Measurements from ENCODE around the gene RCBTB2. TPM values are rescaled to one million over a fixed set of nuclear protein-coding genes. Genes with fewer than 3 reads are reported as not detected.
A peak's percentile ranks its signal among the peaks of the same experiment; 100 is the strongest.

Gene RCBTB2
- total RNA-seq, 1 experiment from 2014 or later = 10.3 TPM

DNA sequence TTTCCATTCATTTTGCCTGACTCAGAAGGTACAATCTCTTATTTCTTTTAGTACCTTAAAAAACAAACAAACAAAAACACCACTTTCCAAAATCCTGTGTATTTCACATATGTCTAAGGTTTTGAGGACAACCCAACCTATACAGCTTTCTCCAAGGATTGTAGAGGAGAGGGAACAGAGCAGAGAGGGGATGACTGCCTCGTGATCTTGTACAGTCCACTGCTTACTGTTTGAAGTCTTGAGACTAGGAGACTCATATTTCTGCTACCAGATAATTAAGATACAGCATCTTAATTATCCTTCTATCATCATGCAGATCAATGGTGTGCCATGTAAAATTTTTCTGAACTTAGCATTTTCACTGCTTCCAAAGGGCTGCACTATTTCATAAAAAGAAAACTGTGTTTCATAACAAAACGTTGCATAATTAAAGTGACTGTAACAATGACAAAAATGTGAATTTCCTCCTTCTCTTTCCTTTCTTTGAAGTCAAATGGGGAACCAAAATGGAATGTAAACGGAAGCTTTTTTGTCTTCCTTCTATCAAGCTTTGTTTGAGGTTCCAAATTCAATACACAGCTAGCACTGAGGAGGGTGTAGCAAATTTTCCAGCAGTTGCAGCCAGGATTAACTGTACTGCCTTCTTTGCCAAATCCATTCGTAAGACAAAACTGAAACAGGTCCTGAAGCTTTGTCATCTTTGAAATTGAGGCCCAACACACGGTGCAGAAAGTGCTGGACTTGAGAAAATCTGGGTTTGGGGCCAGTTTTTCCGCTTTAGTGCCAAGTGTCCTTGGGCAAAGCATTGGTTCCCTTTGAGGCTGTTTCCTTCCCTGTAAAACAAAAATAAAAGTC lies 34.9 kb upstream of the RCBTB2 start:
- no peak for DNase-seq (ENCODE audit: low spot score)
- in situ Hi-C loops (cut with HindIII; ENCODE audit: low sequenced_read_pairs) = loop anchor here (10.0 kb wide), 1 partner anchor 73 kb away; no protein-coding TSS in a partner anchor

- DNase-seq (ENCODE audit: low spot score) = no peak
- in situ Hi-C loops (cut with HindIII; ENCODE audit: low sequenced_read_pairs) = loop anchor here (10.0 kb wide), 1 partner anchor 69 kb away; no protein-coding TSS in a partner anchor
Observed at GRCh38 chr13:48564056-48564455, 31.2 kb upstream of the RCBTB2 start.

DNA sequence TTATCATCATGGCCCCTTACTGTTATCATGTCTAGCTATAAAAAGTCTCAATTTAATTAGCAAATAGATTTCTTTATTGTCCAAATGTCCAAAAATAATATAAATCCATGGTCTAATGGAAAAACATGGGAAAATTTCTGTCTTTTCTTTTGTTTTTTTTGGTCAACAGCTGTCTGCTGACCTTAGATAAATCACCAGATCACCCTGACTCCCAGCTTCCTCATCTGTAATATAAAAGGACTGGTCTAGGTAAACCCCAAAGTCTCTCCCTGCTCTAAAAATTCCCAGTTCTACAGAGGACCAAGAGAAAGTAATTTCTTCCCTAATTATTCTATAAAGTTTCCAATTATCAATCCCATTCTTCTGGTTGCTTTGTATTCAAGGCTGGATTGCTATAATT lies 30.7 kb upstream of the RCBTB2 start:
- in situ Hi-C loops (cut with HindIII; ENCODE audit: low sequenced_read_pairs) = loop anchor here (10.0 kb wide), 1 partner anchor 69 kb away; no protein-coding TSS in a partner anchor
- no peak for DNase-seq (ENCODE audit: low spot score)

GRCh38 chr13:48562296-48563066 lies 29.6 kb upstream of the RCBTB2 start:
- in situ Hi-C loops (cut with HindIII; ENCODE audit: low sequenced_read_pairs) = loop anchor here (10.0 kb wide), 1 partner anchor 68 kb away; no protein-coding TSS in a partner anchor
- DNase-seq (ENCODE audit: low spot score) = no peak

GRCh38 chr13:48561466-48562235 lies 28.8 kb upstream of the RCBTB2 start:
- no peak for DNase-seq (ENCODE audit: low spot score)
- in situ Hi-C loops (cut with HindIII; ENCODE audit: low sequenced_read_pairs) = loop anchor here (10.0 kb wide), 1 partner anchor 67 kb away; no protein-coding TSS in a partner anchor

DNA sequence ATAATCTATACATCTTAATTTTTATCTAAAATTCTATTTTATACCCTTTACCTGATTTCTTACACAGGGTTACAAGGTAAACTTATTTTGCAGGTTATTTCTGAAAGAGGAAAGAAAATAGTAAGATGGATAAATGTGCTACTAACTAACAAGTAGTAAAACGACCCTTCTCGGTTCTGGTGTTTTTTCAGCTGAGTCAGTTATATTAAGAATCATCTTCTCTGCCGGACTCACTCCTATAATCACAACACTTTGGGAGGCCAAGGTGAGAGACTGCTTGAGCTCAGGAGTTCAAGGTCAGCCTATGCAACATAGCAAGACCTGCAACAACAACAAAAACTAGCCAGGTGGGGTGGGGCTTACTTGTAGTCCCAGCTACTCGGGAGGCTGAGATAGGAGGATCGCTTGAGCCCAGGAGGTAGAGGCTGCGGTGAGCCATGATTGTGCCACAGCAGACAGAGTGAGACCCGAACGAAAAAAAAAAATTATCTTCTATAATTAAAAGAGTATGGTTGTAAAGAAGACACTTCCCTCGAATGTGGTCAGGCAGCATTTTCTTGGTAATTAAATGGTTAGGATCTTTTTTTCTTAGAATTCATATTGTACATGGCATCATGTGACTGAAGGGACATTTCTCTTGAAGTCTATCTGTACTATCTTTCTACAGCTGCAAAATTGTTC lies 27.9 kb upstream of the RCBTB2 start:
- no peak for DNase-seq (ENCODE audit: low spot score)
- in situ Hi-C loops (cut with HindIII; ENCODE audit: low sequenced_read_pairs) = loop anchor here (10.0 kb wide), 1 partner anchor 66 kb away; no protein-coding TSS in a partner anchor

DNA sequence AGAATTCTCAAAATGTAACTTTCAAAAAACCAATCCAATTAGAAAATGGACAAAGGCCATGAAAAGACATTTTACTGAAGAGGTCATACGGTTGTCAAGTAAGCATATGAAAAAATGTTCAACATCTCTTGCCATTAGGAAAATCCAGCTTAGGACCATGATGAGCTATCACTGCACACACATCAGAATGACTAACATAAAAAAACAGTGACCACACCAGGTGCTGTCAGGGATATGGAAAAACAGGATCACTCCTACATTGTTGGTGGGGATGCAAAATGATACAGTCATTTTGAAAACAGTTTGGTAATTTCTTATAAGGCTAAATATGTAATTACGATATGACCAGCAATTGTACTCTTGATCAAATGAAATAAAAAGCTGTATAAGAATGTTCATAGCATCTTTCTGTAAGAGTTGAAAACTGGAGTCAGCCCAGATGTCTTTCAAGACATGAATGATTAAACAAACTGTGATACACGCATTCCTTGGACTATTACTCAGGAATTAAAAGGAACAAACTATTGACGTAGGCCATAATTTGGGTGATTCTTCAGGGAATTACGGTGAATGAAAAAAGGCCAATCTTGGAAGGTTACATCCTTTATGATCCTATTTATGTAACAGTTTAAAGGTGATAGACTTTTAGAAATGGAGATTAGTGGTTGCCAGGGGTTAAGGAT lies 26.9 kb upstream of the RCBTB2 start:
- no peak for DNase-seq (ENCODE audit: low spot score)
- in situ Hi-C loops (cut with HindIII; ENCODE audit: low sequenced_read_pairs) = loop anchor here (10.0 kb wide), 1 partner anchor 65 kb away; no protein-coding TSS in a partner anchor

DNA sequence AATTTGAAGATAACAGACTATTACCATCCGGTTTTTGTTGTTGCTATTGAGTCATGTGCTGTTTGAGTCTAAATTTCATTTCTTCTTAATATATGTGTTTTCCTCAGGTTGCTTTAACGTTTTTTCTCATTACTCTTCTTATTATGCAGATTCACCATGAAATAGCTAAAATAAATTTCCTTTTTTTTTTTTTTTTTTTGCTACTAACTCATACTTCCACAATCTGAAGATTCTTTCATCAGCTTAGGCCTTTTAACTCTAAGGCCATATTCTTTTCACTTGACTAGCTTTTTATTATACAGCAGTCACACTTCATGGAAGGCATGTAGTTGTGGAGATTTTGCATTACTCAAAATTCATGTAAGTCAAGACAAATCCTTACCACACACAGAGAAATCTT lies 23.9 kb upstream of the RCBTB2 start:
- DNase-seq (ENCODE audit: low spot score) = no peak
- in situ Hi-C loops (cut with HindIII; ENCODE audit: low sequenced_read_pairs) = no loop called here

DNA sequence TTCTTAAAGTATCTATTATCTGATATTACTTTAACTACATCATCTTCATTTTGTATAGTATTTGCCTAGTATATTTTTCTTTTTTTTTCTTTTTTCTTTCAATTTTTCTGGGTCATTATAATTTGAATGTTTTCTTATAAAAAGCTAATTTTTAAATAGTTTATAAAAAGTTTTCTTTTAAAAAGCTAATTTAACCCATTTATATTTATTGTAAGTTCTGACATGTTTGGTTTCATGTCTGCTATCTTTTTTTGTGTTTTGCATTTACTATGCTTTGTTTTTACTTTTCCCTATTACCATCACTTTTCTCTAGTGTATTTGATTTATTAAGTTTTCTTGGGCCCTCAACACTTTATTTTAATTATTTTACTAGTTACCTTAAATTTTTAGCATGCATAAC lies 22.6 kb upstream of the RCBTB2 start:
- in situ Hi-C loops (cut with HindIII; ENCODE audit: low sequenced_read_pairs) = no loop called here
- no peak for DNase-seq (ENCODE audit: low spot score)

- no peak for DNase-seq (ENCODE audit: low spot score)
- in situ Hi-C loops (cut with HindIII; ENCODE audit: low sequenced_read_pairs) = no loop called here
Observed at GRCh38 chr13:48551329-48551728, 18.4 kb upstream of the RCBTB2 start.

GRCh38 chr13:48549658-48550057 lies 16.8 kb upstream of the RCBTB2 start:
- DNase-seq (ENCODE audit: low spot score) = no peak
- in situ Hi-C loops (cut with HindIII; ENCODE audit: low sequenced_read_pairs) = no loop called here

GRCh38 chr13:48547663-48548092 lies 14.8 kb upstream of the RCBTB2 start:
- in situ Hi-C loops (cut with HindIII; ENCODE audit: low sequenced_read_pairs) = no loop called here
- no peak for DNase-seq (ENCODE audit: low spot score)

- in situ Hi-C loops (cut with HindIII; ENCODE audit: low sequenced_read_pairs) = no loop called here
- no peak for DNase-seq (ENCODE audit: low spot score)
Observed at GRCh38 chr13:48545608-48546007, 12.7 kb upstream of the RCBTB2 start.

- DNase-seq (ENCODE audit: low spot score) = peak; percentile 61
- in situ Hi-C loops (cut with HindIII; ENCODE audit: low sequenced_read_pairs) = no loop called here
Observed at GRCh38 chr13:48542581-48543341, 9.9 kb upstream of the RCBTB2 start.

DNA sequence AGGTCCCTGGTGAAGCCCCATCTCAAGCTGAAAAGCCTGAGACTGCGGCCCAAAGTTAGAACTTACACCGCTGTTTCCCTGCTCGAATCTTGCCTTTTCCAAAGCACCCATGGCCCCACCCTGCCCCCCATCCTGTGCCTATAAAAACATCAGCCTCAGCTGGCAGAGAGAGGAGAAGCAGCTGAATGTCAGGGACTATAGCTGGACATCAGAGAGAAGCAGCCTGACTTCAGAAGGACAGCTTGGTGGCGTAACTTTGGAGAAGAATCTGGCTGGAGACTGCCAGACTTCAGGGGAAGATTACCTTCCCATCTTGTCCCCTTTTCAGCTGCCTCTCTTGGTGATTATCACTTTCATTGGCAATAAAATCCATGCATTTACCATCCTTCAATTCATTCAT lies 9.3 kb upstream of the RCBTB2 start:
- in situ Hi-C loops (cut with HindIII; ENCODE audit: low sequenced_read_pairs) = no loop called here
- no peak for DNase-seq (ENCODE audit: low spot score)

GRCh38 chr13:48539550-48539949 lies 6.7 kb upstream of the RCBTB2 start:
- no peak for DNase-seq (ENCODE audit: low spot score)
- in situ Hi-C loops (cut with HindIII; ENCODE audit: low sequenced_read_pairs) = no loop called here

- in situ Hi-C loops (cut with HindIII; ENCODE audit: low sequenced_read_pairs) = no loop called here
- DNase-seq (ENCODE audit: low spot score) = no peak
Observed at GRCh38 chr13:48536621-48537250, 3.9 kb upstream of the RCBTB2 start.
